Transverse colon (tissue), 4 donors: ENCODE results near the gene HS3ST4. TPM values are rescaled to one million over a fixed set of nuclear protein-coding genes. Genes with fewer than 3 reads are reported as not detected.

Source experiments
- DNase-seq: peaks from one replicate; pipeline ENCODE4 v3.0.0-alpha.2; 2019
- H3K27ac ChIP-seq, 4 donors: fragments of 200-600 bp; sonication (generic); 2 replicates each; pipeline ENCODE4 v1.5.1; 2016 to 2018; ENCODE audit warnings: inconsistent platforms in 4 of 4
- H3K27me3 ChIP-seq: fragments of 200-600 bp; sonication (generic); 2 replicates; pipeline ENCODE4 v1.5.1; 2017; ENCODE audit warnings: inconsistent platforms
- H3K36me3 ChIP-seq, 4 donors: fragments of 200-600 bp; sonication (generic); 2 replicates each; pipeline ENCODE4 v1.5.1; 2017 to 2019; ENCODE audit warnings: inconsistent platforms in 4 of 4
- H3K4me1 ChIP-seq, 4 donors: fragments of 200-600 bp; sonication (generic); 2 replicates each; pipeline ENCODE4 v1.5.1; 2017 to 2020; ENCODE audit warnings: inconsistent platforms in 4 of 4
- H3K4me3 ChIP-seq, 4 donors: fragments of 200-600 bp; sonication (generic); 1 replicate in 1 of 4; 2 replicates in 3 of 4; pipeline versions ENCODE4 v1.5.1 to v1.6.1; 2017 to 2019; ENCODE audit warnings: inconsistent platforms in 4 of 4
- H3K9me3 ChIP-seq, 2 donors: fragments of 200-600 bp; sonication (generic); 2 replicates each; pipeline ENCODE4 v1.5.1; 2017 to 2019; ENCODE audit warnings: inconsistent platforms in 2 of 2
- CTCF ChIP-seq, 5 experiments: fragments of 200-600 bp in 3 of 5; fragments of 450-650 bp in 2 of 5; sonication (generic) in 3 of 5; IDR thresholded peaks; 1 replicate in 2 of 5; 2 replicates in 3 of 5; pipeline ENCODE4 v1.5.1; 2016 to 2017; ENCODE audit warnings: antibody characterized with exemption in 5 of 5, inconsistent platforms in 3 of 5, mild to moderate bottlenecking in 2 of 5, moderate library complexity in 1 of 5
- EP300 ChIP-seq: sonication (generic); formaldehyde crosslinking; IDR thresholded peaks from one replicate; pipeline ENCODE4 v1.6.1; 2017; ENCODE audit warnings: antibody characterized with exemption, low read depth
- POLR2A ChIP-seq: fragments of 450-650 bp; IDR thresholded peaks from one replicate; pipeline ENCODE4 v1.6.1; 2016; ENCODE audit warnings: antibody characterized with exemption, mild to moderate bottlenecking, moderate library complexity
- POLR2AphosphoS5 ChIP-seq, 3 donors: sonication (generic); formaldehyde crosslinking; IDR thresholded peaks; one replicate each; pipeline ENCODE4 v1.6.1; 2016; ENCODE audit warnings: antibody characterized with exemption in 3 of 3
- WGBS, 2 donors: methylation state at CpG; one replicate each; pipeline ENCODE4 v1.1.5; 2018; ENCODE audit warnings: low coverage in 1 of 2; 5-methylcytosine and 5-hydroxymethylcytosine counted together
- in situ Hi-C, 4 donors: fragments of 200-750 bp; cut with MboI; loops; one replicate each; pipeline versions ENCODE4 v1.15.0 to v1.15.1; 2017; ENCODE audit warnings: low sequenced_read_pairs in 3 of 4, low pct_ligation_motif_present in 1 of 4, low pct_unique_long_range_greater_than_20kb in 1 of 4
- intact Hi-C: fragments of 100-400 bp; cut with DNase I; formaldehyde crosslinking; loops from one replicate; pipeline ENCODE4 v1.15.1; 2023; ENCODE audit warnings: low total_unique reads
- total RNA-seq, 4 donors: library from RNA; depleted of rRNA; stranded (reverse); fragments of >200 nt; gene quantifications; one replicate each; pipeline ENCODE4 v1.1.0, GENCODE V29; 2016

The HS3ST4 gene
- total RNA-seq, 4 donors from 2014 or later: not detected

- no peaks in the 10 kb centered on the region for H3K36me3 ChIP-seq
Observed at GRCh38 chr16:25894093-25894492, 202.3 kb downstream of the HS3ST4 start.

GRCh38 chr16:25895380-25895779 lies 203.6 kb downstream of the HS3ST4 start:
- Histone ChIP-seq H3K9me3 (no peaks in the 10 kb centered on the region), H3K27me3 (no peaks in the 10 kb centered on the region), H3K27ac (no peak overlapping the region), H3K4me3 (no peak overlapping the region), H3K4me1 (no peaks in the 10 kb centered on the region), H3K36me3 (no peaks in the 10 kb centered on the region)
- 15% methylated on average over 4 of the region's 4 CpGs; no CpG with 5 or more reads in 1 of the 2 donors for WGBS, 2 donors
- intact Hi-C loops (no loop called here), in situ Hi-C loops (no loop called here)
- TF ChIP-seq EP300: no peak
- TF ChIP-seq POLR2A: no peak
- TF ChIP-seq POLR2AphosphoS5 (IDR thresholded peaks at IDR 0.05): no peak
- no peak for TF ChIP-seq CTCF (IDR thresholded peaks at IDR 0.05)
- DNase-seq: no peak

More at GRCh38 chr16:25894093-25894492, 202.3 kb downstream of the HS3ST4 start:
- DNase-seq: no peak
- Histone ChIP-seq H3K4me3 (no peak overlapping the region), H3K27me3 (no peaks in the 10 kb centered on the region), H3K4me1 (no peaks in the 10 kb centered on the region), H3K9me3 (no peaks in the 10 kb centered on the region), H3K27ac (no peak overlapping the region)
- in situ Hi-C loops (no loop called here), intact Hi-C loops (no loop called here)
- TF ChIP-seq POLR2AphosphoS5 (IDR thresholded peaks at IDR 0.05) (no peak), CTCF (IDR thresholded peaks at IDR 0.05) (no peak), POLR2A (no peak), EP300 (no peak)
- 53 to 73% methylated on average over 3 of the region's 3 CpGs for WGBS, 2 donors

- Histone ChIP-seq H3K36me3 (no peaks in the 10 kb centered on the region), H3K4me1 (no peaks in the 10 kb centered on the region), H3K4me3 (no peak overlapping the region), H3K9me3 (no peaks in the 10 kb centered on the region), H3K27me3 (no peaks in the 10 kb centered on the region), H3K27ac (no peak overlapping the region)
- intact Hi-C loops: no loop called here
- 20 to 28% methylated on average over 5 of the region's 5 CpGs for whole genome bisulfite sequencing, 2 donors
- no peak for TF ChIP-seq POLR2AphosphoS5 (IDR thresholded peaks at IDR 0.05)
- TF ChIP-seq POLR2A: no peak
- TF ChIP-seq EP300: no peak
- TF ChIP-seq CTCF (IDR thresholded peaks at IDR 0.05): no peak
- no peak for DNase-seq
- in situ Hi-C loops: no loop called here
Observed at GRCh38 chr16:25896411-25896810, 204.7 kb downstream of the HS3ST4 start.

GRCh38 chr16:25897702-25898101 lies 205.9 kb downstream of the HS3ST4 start:
- H3K36me3 ChIP-seq: no peaks in the 10 kb centered on the region
- no peaks in the 10 kb centered on the region for H3K27me3 ChIP-seq
- intact Hi-C loops: no loop called here
- no peak overlapping the region for H3K27ac ChIP-seq
- H3K4me1 ChIP-seq: no peaks in the 10 kb centered on the region
- no peak for DNase-seq
- in situ Hi-C loops: no loop called here
- TF ChIP-seq EP300 (no peak), CTCF (IDR thresholded peaks at IDR 0.05) (no peak), POLR2A (no peak), POLR2AphosphoS5 (IDR thresholded peaks at IDR 0.05) (no peak)
- no peak overlapping the region for H3K4me3 ChIP-seq
- no peaks in the 10 kb centered on the region for H3K9me3 ChIP-seq
- WGBS, 2 donors: 20 to 57% methylated on average over 2 to 10 of the region's 10 CpGs
